GM19468 (cell line): ENCODE measurements around the gene C3.
"Not testable (repeated sequence)": the region's sequence is repeated elsewhere in the genome, so short reads cannot be mapped to it uniquely, and the experiment has no call there.

Source experiments
- ATAC-seq: cut with Tn5 transposase; IDR thresholded peaks from one replicate; pipeline ENCODE4 v1.9.1; 2021; ENCODE audit warnings: mild to moderate bottlenecking, moderate library complexity, moderate number of reproducible peaks; ENCODE audit not compliant: unreplicated experiment; ENCODE audit errors: extremely low read depth

C3 gene

DNA sequence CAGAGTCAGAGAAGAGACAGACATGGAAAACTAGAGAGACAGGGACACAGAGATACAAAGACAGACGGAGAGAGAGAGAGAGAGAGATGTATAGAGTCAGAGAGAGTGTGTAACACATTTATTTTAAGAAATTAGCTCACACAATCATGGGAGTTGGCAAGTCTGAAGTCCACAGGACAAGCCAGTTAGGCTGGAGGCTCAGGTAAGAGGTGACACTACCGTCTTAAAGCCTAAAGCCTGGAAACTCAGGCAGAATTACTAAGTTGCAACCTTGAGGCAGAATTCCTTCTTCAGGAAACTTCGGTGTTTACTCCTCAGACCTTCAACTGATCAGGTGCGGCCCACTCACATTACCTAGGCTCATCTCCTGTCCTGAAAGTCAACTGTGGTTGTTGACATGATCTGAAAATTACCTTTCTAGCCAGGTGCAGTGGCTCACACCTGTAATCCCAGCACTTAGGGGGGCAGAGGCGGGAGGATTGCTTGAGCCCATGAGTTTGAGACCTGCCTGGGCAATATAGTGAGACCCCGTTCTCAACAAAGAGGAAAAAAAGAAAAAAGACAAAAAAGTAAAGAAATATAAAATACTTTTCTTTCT is 47.7 kb downstream of the C3 start:
- ATAC-seq: no peak

GRCh38 chr19:6671960-6672359 is 48.5 kb downstream of the C3 start:
- no peak for ATAC-seq

DNA sequence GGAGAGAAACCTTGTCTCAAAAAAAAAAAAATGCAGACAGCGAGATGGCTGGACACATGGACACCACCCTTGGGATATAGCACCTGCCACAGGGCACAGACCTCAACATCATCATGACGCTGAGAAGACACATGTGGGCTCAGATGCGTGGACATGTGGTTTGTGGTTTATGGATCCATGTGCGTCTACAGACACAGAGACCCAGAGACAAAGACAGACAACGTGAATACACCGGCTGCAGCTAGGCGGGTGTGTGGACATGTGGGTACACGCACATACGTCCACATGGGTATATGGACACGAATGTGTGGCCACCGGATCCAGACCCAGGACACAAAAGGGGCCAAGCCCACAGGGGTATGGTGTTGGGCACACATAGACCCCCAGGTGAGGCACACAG is 51.8 kb downstream of the C3 start:
- no peak for ATAC-seq

GRCh38 chr19:6667114-6667627 is 53.3 kb downstream of the C3 start:
- no peak for ATAC-seq

- ATAC-seq: no peak
These were observed 55.5 kb downstream of the C3 start for GRCh38 chr19:6664916-6665315.

- ATAC-seq: no peak
These were observed 56.9 kb downstream of the C3 start for GRCh38 chr19:6663236-6664201.

GRCh38 chr19:6662702-6663101 is 57.7 kb downstream of the C3 start:
- ATAC-seq: no peak

GRCh38 chr19:6661509-6662244 is 58.8 kb downstream of the C3 start:
- not testable (repeated sequence) for ATAC-seq

- no peak for ATAC-seq
These were observed 59.5 kb downstream of the C3 start for GRCh38 chr19:6660930-6661329.

DNA sequence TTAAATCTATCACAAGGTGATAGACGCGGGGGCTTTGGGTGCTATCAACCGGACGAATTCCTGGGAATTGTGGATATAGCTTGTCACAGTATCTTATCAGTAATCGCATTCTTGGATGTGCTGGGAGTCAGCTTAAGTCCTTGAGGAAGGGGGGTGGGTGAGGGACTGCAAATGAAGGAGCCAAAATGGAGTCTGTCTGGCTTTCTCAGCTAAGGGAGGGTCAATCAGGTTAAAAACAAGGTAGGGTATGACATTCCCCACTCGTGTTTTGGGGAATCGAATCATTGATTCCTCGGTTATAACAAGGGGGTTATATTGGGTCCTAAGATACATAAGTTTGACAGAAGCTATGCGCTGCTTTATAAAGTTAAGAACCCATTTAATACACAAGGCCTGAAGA is 64.1 kb downstream of the C3 start:
- not testable (repeated sequence) for ATAC-seq

DNA sequence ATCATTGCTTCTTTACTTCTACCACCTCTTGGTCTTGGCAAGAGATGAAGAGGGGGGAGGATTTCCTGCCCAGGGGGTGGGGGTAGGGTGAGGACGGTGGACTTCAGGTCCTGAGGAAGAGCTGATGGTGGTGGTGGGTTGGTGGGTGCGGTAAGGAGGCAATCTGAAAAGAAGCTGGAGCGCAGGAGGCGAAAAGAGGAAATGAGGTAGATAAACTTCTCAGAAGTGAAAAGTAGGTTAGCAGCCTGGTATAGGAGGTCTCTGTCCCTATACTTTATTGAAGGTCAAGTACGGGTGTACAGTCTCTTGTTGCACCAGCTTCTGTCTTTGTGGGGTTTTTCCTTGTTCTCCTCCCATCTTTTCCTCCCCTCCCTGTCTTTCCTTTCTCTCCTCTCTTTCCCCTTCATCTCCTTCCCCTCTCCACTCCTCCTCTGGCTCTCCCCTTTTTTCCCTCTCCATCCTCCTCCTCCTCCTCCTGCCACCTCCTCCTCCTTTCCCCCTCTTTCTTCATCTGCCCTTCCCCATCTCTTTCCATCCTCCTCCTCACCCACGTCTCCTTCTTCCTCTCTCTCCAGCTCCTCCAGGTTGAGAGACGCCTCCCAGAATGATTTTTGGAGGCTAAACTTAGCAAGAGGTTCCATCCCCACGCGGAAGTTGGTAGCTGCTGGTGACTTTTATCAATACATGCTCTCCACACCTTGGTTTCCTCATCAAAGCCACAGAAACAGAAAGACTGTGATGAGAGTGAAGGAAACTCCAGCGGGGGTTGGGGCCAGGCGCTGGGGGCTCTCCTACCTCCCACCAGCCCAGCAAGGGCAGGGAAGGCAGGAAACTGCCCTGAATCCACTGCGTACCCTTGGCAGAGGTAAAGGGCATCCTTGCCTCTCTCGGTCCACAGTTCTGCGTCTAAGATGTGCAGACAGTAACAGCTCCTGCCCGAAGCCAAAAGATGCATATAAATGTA is 65.8 kb downstream of the C3 start:
- no peak for ATAC-seq

DNA sequence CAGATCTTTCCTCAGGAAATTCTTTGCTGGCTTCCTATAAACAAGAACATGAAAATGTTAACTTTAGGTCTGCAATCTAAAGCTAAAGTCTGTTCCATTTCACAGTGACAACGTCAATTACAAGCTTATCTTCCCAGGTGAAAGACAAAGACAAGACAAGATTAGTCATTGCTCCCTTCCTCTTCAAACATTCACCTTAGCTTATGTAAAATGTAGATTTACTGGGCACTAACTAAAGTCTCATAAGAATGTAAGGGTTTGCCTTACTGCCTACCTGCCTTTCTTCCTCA is 67.7 kb downstream of the C3 start:
- ATAC-seq: no peak

- ATAC-seq: no peak
These were observed 68.3 kb downstream of the C3 start for GRCh38 chr19:6651965-6652804.

DNA sequence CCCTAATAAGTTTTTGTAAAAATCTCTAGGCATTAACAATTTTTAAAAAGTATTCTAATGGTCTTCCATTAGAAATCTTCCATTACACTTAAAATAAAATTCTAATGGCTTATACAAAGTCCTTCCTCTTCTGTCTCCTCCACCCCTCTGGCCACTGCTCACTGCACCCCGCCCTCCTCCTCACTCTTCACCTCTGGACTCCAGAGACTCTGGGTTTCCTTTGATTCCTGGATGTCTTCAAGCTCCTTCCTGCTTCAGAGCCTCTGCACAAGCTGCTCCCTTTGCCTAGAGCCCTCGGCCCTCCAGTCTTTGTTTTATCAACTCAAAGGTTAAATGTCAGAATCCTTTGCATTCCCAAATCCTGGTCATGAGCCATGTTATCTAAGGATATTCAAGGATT is 71.3 kb downstream of the C3 start:
- ATAC-seq: no peak

DNA sequence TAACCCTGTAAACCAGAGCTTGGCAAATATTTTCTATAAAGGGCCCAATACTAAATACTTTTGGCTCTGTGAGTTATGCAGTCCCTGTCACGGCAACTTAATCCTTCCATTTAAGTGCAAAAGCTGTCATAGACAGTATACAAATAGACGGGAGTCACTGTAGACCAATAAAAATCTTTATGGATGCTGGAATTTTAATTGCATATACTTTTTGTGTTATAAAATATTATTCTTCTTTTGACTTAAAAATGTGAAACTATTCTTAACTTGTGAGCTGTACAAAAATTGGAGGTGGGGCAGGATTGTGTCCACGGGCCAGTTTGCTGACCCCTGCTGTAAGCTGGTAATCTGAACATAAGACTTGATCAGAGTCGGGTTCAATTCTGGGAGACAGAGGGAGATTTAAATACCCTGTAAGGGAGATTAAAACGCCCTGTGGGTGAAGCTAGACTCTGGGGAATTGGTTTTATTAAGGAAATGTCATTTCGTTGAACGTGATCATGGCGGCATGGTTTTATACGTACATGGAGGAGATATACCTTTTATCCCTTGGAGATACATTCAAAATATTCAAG is 72.2 kb downstream of the C3 start:
- ATAC-seq: no peak

DNA sequence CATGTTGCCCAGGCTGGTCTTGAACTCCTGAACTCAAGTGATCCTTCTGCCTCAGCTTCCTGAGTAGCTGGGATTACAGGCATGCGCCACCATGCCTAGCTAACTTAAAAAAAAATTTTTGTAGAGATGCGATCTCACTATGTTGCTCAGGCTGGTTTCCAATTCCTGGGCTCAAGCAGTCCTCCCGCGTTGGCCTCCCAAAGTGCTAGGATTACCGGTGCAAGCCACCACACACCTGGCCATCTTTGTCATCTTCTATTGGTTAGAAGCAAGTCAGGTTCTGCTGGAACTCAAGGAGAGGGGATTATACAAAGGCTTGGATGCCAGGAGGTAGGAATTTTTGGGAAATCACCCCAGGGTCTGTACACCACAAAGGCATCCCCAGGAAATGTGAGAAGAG is 75.7 kb downstream of the C3 start:
- no peak for ATAC-seq

- not testable (repeated sequence) for ATAC-seq
These were observed 80.1 kb downstream of the C3 start for GRCh38 chr19:6640333-6640732.

- ATAC-seq: no peak
These were observed 81.0 kb downstream of the C3 start for GRCh38 chr19:6639439-6639838.

GRCh38 chr19:6633456-6633813 is 87.0 kb downstream of the C3 start:
- ATAC-seq: not testable (repeated sequence)
